Measurements from ENCODE around the gene CPLANE1.
"Not testable (repeated sequence)": the region's sequence is repeated elsewhere in the genome, so short reads cannot be mapped to it uniquely, and the experiment has no call there.

Gene CPLANE1

GRCh38 chr5:37248970-37249814 is at the start of gene CPLANE1:
CPLANE1 (minus strand) TSS chr5:37249376; CDS start chr5:37247698, 1,678 bp downstream.
- peak; percentile 42 for DNase-seq (ENCODE audit: low read depth)

DNA sequence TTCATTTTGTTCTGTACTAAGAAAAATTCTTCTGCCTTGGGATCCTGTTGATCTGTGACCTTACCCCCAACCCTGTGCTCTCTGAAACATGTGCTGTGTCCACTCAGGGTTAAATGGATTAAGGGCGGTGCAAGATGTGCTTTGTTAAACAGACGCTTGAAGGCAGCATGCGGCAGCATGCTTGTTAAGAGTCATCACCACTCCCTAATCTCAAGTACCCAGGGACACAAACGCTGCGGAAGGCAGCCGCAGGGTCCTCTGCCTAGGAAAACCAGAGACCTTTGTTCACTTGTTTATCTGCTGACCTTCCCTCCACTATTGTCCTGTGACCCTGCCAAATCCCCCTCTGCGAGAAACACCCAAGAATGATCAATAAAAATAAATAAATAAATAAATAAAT is 47.1 kb upstream of the CPLANE1 start:
- DNase-seq (ENCODE audit: low read depth): not testable (repeated sequence)

DNA sequence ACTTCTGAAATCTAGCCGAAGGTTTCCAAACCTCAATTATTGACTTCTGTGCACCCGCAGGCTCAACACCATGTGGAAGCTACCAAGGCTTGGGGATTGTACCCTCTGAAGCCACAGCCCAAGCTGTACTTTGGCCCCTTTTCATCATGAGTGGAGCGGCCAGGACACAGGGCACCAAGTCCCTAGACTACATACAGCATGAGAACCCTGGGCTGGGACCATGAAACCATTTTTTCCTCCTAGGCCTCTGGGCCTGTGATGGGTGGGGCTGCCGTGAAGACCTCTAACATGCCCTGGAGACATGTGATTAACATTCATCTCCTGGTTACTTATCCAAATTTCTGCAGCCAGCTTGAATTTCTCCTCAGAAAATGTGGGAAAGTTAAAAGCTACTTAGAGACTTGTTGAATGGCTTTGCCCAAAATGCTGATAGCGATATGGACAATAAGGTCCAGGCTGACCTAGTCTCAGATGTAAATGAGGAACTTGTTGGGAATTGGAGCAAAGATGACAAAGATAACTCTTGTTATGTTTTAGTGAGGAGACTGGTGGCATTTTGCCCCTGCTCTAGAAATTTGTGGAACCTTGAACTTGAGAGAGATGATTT is 34.1 kb upstream of the CPLANE1 start:
- DNase-seq (ENCODE audit: low read depth): no peak

GRCh38 chr5:37275511-37275910 is 26.3 kb upstream of the CPLANE1 start:
- DNase-seq (ENCODE audit: low read depth): no peak

DNA sequence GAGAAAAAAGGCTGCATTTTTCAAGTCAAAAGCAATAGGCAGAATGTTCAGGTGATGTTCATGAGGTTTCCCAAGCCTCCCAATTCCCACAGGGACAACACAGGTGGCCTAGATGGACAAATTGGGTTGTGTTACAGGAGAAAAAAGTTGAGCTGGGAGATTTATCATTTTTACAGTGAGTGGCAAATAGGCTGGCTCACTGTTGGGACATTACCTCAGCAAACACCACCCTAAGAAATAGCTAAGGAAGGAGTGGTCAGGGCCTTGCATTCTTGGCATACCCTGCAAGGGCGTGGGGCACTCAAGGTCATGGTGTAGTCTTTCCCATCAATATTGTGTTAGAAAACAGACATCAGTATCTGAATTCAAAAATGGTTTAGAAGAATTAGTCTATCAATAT is 23.3 kb upstream of the CPLANE1 start:
- no peak for DNase-seq (ENCODE audit: low read depth)

- not testable (repeated sequence) for DNase-seq (ENCODE audit: low read depth)
Observed at GRCh38 chr5:37268100-37268499, 18.9 kb upstream of the CPLANE1 start.

DNA sequence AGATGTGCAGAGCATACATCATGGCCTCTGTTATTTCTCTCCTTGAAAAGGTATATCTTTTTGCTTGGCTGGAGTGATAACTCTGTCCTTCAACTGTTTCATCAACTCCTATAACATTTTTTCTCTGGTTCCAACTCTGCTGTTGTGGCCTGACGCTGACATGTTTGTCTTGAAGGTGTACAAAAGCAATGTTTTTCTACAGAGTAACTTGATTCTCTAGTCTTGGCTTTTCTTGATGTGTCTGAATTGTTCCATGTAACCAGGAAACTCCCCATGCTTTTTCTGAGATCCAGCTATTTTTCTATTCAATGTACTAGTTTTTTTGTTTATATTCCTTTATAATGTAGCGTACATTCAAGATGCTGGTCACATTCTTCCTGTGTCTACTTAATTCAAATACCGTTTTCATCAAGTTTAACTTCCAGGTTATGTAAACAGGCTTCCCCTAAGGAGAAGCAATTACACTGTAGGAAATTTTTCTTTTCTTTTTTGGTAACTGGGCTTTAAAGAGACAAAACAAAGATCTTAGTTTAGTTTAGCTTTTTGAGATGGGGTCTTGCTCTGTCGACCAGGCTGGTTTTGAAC is 6.7 kb upstream of the CPLANE1 start:
- no peak for DNase-seq (ENCODE audit: low read depth)

GRCh38 chr5:37254581-37254980 is 5.4 kb upstream of the CPLANE1 start:
- DNase-seq (ENCODE audit: low read depth): no peak

DNA sequence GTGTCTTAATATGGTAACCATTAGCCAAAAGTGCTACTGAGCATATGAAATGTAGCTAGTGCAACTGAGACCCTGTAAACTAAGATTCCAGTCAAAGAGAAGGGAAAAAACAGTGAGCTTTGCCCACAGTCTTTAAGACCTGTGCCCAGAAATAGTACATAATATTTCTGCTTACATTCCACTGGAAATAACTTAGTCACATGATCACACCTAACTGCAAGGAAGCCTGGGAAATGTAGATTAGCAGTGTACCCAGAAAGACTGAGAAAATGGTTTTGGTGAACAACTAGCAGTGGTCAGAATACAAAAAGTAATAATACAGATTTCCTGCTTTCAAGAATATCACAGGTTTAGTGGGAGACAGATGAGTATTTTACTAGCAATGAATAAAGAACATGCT is 2.5 kb upstream of the CPLANE1 start:
- no peak for DNase-seq (ENCODE audit: low read depth)

DNA sequence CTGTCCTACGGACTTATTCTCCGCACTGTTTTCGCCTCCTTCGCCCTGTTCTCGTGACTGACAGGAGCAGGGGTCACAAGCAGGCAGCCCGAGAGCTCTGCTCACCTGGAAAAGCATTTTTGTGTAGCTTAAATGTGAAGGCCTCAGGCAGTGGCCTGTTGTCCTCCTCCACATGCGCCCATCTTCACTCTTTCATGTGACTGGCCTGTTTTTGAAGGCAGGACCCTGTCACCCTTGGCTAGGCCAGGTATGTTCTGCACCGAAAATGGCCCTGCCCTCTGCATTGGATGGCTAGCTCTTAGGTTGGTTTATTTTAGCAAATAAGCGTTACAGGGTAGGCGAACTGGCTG is 614 bp upstream of the CPLANE1 start:
- no peak for DNase-seq (ENCODE audit: low read depth)

- DNase-seq (ENCODE audit: low read depth): no peak
Observed at GRCh38 chr5:37248421-37248969, 681 bp downstream of the CPLANE1 start.

GRCh38 chr5:37247496-37247895 is 1.7 kb downstream of the CPLANE1 start:
- DNase-seq (ENCODE audit: low read depth): no peak

DNA sequence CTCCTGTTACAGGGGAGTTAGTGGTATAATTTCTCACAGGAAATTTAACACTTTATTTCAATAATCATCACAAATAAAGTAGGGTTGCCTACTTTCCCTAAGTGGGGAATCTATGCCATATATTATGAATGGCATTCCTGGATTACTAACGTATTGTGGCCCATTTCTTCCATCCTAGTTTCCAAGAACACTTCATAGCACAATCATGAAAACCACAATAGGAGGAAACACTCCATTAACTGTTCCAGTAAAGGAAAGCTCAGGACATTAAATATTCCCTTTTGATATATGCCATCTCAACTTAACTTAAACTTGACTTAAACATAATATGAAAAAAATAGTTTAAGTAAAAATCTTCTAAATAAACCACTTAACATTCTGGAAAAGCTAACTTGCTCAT is 2.1 kb downstream of the CPLANE1 start:
- DNase-seq (ENCODE audit: low read depth): no peak

GRCh38 chr5:37234288-37234687 is 14.9 kb downstream of the CPLANE1 start:
- DNase-seq (ENCODE audit: low read depth): no peak

- no peak for DNase-seq (ENCODE audit: low read depth)
Observed at GRCh38 chr5:37226377-37226776, 22.8 kb downstream of the CPLANE1 start.

- no peak for DNase-seq (ENCODE audit: low read depth)
Observed at GRCh38 chr5:37222181-37222580, 27.0 kb downstream of the CPLANE1 start.

GRCh38 chr5:37220426-37220825 is 28.8 kb downstream of the CPLANE1 start:
- DNase-seq (ENCODE audit: low read depth): not testable (repeated sequence)

GRCh38 chr5:37219384-37219783 is 29.8 kb downstream of the CPLANE1 start:
- not testable (repeated sequence) for DNase-seq (ENCODE audit: low read depth)

GRCh38 chr5:37217976-37218375 is 31.2 kb downstream of the CPLANE1 start:
- no peak for DNase-seq (ENCODE audit: low read depth)

GRCh38 chr5:37214550-37214949 is 34.6 kb downstream of the CPLANE1 start:
- DNase-seq (ENCODE audit: low read depth): no peak

- no peak for DNase-seq (ENCODE audit: low read depth)
Observed at GRCh38 chr5:37212096-37212495, 37.1 kb downstream of the CPLANE1 start.

DNA sequence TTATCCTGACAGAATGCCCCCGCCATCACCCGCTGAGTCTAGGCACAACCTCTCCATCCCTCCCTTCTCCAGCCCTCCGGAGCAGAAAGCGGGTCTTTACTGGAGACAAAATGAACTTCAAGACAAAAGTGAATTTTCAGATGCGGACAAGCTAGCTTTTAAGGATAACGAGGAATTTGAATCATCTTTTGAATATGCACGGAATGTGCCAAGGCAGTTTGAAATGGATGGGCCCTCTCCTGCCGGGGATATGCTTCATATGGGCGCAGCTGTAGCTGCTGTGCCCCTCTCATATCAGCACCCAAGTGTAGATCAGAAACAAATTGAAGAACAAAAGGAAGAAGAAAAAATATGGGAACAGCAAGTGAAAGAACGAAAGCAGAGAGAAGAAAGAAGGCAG is 37.5 kb downstream of the CPLANE1 start:
- DNase-seq (ENCODE audit: low read depth): no peak

Measured in GM04504 (cell line).